H1 (cell line): Measurements from ENCODE around the gene SLC1A3. TPM values are rescaled to one million over a fixed set of nuclear protein-coding genes. Genes with fewer than 3 reads are reported as not detected.

Experiments
- CTCF ChIA-PET: fragments of 300-600 bp; sonication (Branson Sonifier 250); formaldehyde crosslinking; loops from one replicate; lab custom pipeline; 2021; ENCODE audit not compliant: partially characterized antibody; lab: Charles Lee
- POLR2A ChIA-PET: fragments of 300-600 bp; sonication (Branson Sonifier 250); formaldehyde crosslinking; loops from one replicate; lab custom pipeline; 2021; ENCODE audit warnings: inconsistent platforms; ENCODE audit not compliant: partially characterized antibody; lab: Charles Lee
- DNase-seq, 2 experiments: peaks; one replicate each; pipeline versions ENCODE4 v3.0.0 to v3.0.0-alpha.2; 2010 to 2022; ENCODE audit warnings: low spot score in 2 of 2, low read depth in 1 of 2, mixed read lengths in 1 of 2
- FAIRE-seq: peaks from 2 replicates; lab custom pipeline; 2011; peaks lifted over from hg19 to GRCh38; lab: Jason Lieb, UNC
- H2AFZ ChIP-seq: 2 replicates; pipeline ENCODE4 v1.8.1; 2012; ENCODE audit warnings: low read length, inconsistent platforms
- H2AK5ac ChIP-seq: 2 replicates; pipeline ENCODE4 v1.6.1; 2013; ENCODE audit warnings: low read depth, low read length
- H2BK120ac ChIP-seq: replicated peaks from 2 replicates; pipeline ENCODE3; 2013; ENCODE audit warnings: low read depth, low read length, inconsistent platforms
- H2BK12ac ChIP-seq: 2 replicates; pipeline ENCODE4 v1.6.1; 2013; ENCODE audit warnings: low read depth, low read length
- H2BK15ac ChIP-seq: 2 replicates; pipeline ENCODE4 v1.6.1; 2013; ENCODE audit warnings: low read length
- H2BK20ac ChIP-seq: 2 replicates; pipeline ENCODE4 v1.6.1; 2013; ENCODE audit warnings: low read length
- H2BK5ac ChIP-seq: 2 replicates; pipeline ENCODE4 v1.6.1; 2013; ENCODE audit warnings: low read depth, low read length
- H3K14ac ChIP-seq: 2 replicates; pipeline ENCODE4 v1.6.1; 2013; ENCODE audit warnings: inconsistent platforms; ENCODE audit not compliant: insufficient read length
- H3K18ac ChIP-seq: 2 replicates; pipeline ENCODE4 v1.6.1; 2013; ENCODE audit warnings: low read length; ENCODE audit errors: extremely low read depth
- H3K23ac ChIP-seq: 2 replicates; pipeline ENCODE4 v1.6.1; 2013; ENCODE audit warnings: inconsistent platforms; ENCODE audit not compliant: insufficient read length
- H3K23me2 ChIP-seq: 2 replicates; pipeline ENCODE4 v1.6.1; 2013; ENCODE audit warnings: low read depth, low read length
- H3K27ac ChIP-seq: 2 replicates; pipeline ENCODE4 v1.6.1; 2011; ENCODE audit warnings: low read depth, low read length, inconsistent platforms
- H3K27me3 ChIP-seq, 4 experiments: replicated peaks in 1 of 4; 1 replicate in 1 of 4; 2 replicates in 3 of 4; pipeline versions ENCODE4 v1.6.1 to v1.8.1; 2011 to 2013; ENCODE audit warnings: low read length in 3 of 4, mild to moderate bottlenecking in 3 of 4, inconsistent platforms in 2 of 4, mixed read lengths in 2 of 4, moderate library complexity in 1 of 4; ENCODE audit not compliant: control insufficient read depth in 3 of 4, insufficient read depth in 3 of 4; ENCODE audit errors: extremely low read depth in 1 of 4
- H3K36me3 ChIP-seq, 4 experiments: 2 replicates each; pipeline versions ENCODE4 v1.6.1 to v1.8.1; 2011 to 2013; ENCODE audit warnings: mild to moderate bottlenecking in 4 of 4, low read length in 3 of 4, moderate library complexity in 2 of 4, control low read depth in 1 of 4, inconsistent platforms in 1 of 4; ENCODE audit not compliant: insufficient read depth in 4 of 4, control insufficient read depth in 2 of 4
- H3K4ac ChIP-seq: replicated peaks from 2 replicates; pipeline ENCODE3; 2013; ENCODE audit warnings: low read length, low read depth, mixed read lengths, inconsistent platforms; ENCODE audit not compliant: insufficient read length
- H3K4me1 ChIP-seq, 4 experiments: replicated peaks in 1 of 4; 1 replicate in 1 of 4; 2 replicates in 3 of 4; pipeline versions ENCODE4 v1.6.1 to v1.8.1; 2011 to 2013; ENCODE audit warnings: low read length in 3 of 4, inconsistent platforms in 2 of 4, mixed read lengths in 1 of 4; ENCODE audit not compliant: insufficient read depth in 4 of 4, control insufficient read depth in 3 of 4
- H3K4me2 ChIP-seq, 2 experiments: 2 replicates each; pipeline versions ENCODE4 v1.6.1 to v1.8.1; 2011 to 2013; ENCODE audit warnings: low read depth in 2 of 2, low read length in 2 of 2, control low read depth in 1 of 2, inconsistent platforms in 1 of 2, mild to moderate bottlenecking in 1 of 2; ENCODE audit not compliant: insufficient read depth in 1 of 2
- H3K4me3 ChIP-seq, 4 experiments: fragments of 200-600, 300-600 bp in 1 of 4; sonication (generic), shearing (Covaris generic), sonication (Bioruptor Twin) in 1 of 4; 2 replicates each; pipeline versions ENCODE4 v1.5.1 to v1.8.1; 2011 to 2016; ENCODE audit warnings: low read length in 4 of 4, low read depth in 3 of 4, control low read depth in 2 of 4, inconsistent platforms in 2 of 4, mild to moderate bottlenecking in 2 of 4, mixed read lengths in 1 of 4, moderate library complexity in 1 of 4; ENCODE audit not compliant: insufficient read depth in 2 of 4; ENCODE audit errors: extremely low read depth in 1 of 4
- H3K56ac ChIP-seq: replicated peaks from 2 replicates; pipeline ENCODE3; 2013; ENCODE audit warnings: low read depth, mild to moderate bottlenecking, mixed read lengths, low read length, inconsistent platforms; ENCODE audit not compliant: insufficient read length
- H3K79me1 ChIP-seq: 2 replicates; pipeline ENCODE4 v1.6.1; 2013; ENCODE audit warnings: low read depth, low read length, control low read depth
- H3K79me2 ChIP-seq, 2 experiments: 2 replicates each; pipeline versions ENCODE4 v1.6.1 to v1.8.1; 2012 to 2013; ENCODE audit warnings: low read length in 2 of 2, mild to moderate bottlenecking in 2 of 2, inconsistent platforms in 1 of 2; ENCODE audit not compliant: insufficient read depth in 2 of 2, control insufficient read depth in 1 of 2
- H3K9ac ChIP-seq, 4 experiments: replicated peaks in 1 of 4; 1 replicate in 1 of 4; 2 replicates in 3 of 4; pipeline versions ENCODE4 v1.6.1 to v1.8.1; 2011 to 2013; ENCODE audit warnings: low read depth in 3 of 4, low read length in 3 of 4, control low read depth in 2 of 4, mild to moderate bottlenecking in 2 of 4, moderate library complexity in 2 of 4, inconsistent platforms in 1 of 4; ENCODE audit errors: extremely low read depth in 1 of 4
- H3K9me3 ChIP-seq, 2 experiments: 2 replicates each; pipeline versions ENCODE4 v1.6.1 to v1.8.1; 2012 to 2013; ENCODE audit warnings: mild to moderate bottlenecking in 2 of 2, moderate library complexity in 2 of 2, control low read depth in 1 of 2, inconsistent platforms in 1 of 2, low read depth in 1 of 2, low read length in 1 of 2, mixed read lengths in 1 of 2; ENCODE audit not compliant: insufficient read depth in 2 of 2
- H4K20me1 ChIP-seq, 2 experiments: replicated peaks in 1 of 2; 2 replicates each; pipeline versions ENCODE3 to v1.8.1; 2011 to 2013; ENCODE audit warnings: inconsistent platforms in 2 of 2, low read length in 2 of 2, mild to moderate bottlenecking in 1 of 2; ENCODE audit not compliant: insufficient read depth in 2 of 2, control insufficient read depth in 1 of 2
- H4K5ac ChIP-seq: 2 replicates; pipeline ENCODE4 v1.6.1; 2013; ENCODE audit warnings: low read length, low read depth, mixed read lengths, inconsistent platforms; ENCODE audit not compliant: insufficient read length
- H4K8ac ChIP-seq: 2 replicates; pipeline ENCODE4 v1.8.0; 2013; ENCODE audit warnings: mild to moderate bottlenecking, moderate library complexity, low read length, inconsistent platforms; ENCODE audit not compliant: insufficient read depth; ENCODE audit errors: extremely low read depth
- H4K91ac ChIP-seq: replicated peaks from 2 replicates; pipeline ENCODE3; 2013; ENCODE audit warnings: low read length, mixed read lengths, inconsistent platforms; ENCODE audit not compliant: insufficient read length
- RXRA ChIP-seq: IDR thresholded peaks from 2 replicates; pipeline ENCODE4 v1.6.1; 2011; ENCODE audit warnings: low read depth, mild to moderate bottlenecking, low read length, moderate library complexity; ENCODE audit not compliant: insufficient read depth
- WGBS, 2 experiments: shearing (Covaris generic) in 1 of 2; methylation state at CpG; one replicate each; pipeline versions ENCODE4 v1.1.6 to v1.1.7; 2013 to 2015; ENCODE audit warnings: low lambda C conversion rate in 2 of 2, mixed read lengths in 2 of 2, inconsistent platforms in 1 of 2, low coverage in 1 of 2, missing lambda C conversion rate in 1 of 2; ENCODE audit not compliant: insufficient replicate concordance in 2 of 2, insufficient coverage in 1 of 2, insufficient read length in 1 of 2; ENCODE audit errors: extremely low coverage in 1 of 2, missing lambda C conversion rate in 1 of 2; 5-methylcytosine and 5-hydroxymethylcytosine counted together
- polyA plus RNA-seq, 7 experiments: library from polyadenylated mRNA; depleted of rRNA in 3 of 7; stranded (reverse) in 5 of 7; unstranded in 2 of 7; fragments of >200 nt in 5 of 7; fragments of 200-250 nt in 2 of 7; gene quantifications; 1 replicate in 5 of 7; 2 replicates in 1 of 7; 4 replicates in 1 of 7; pipeline versions ENCODE4 v1.2.1 to v1.2.3, GENCODE V29; 2011 to 2013; ENCODE audit warnings: missing spikeins in 2 of 7, mixed read lengths in 2 of 7
- total RNA-seq: library from RNA; stranded (reverse); fragmentation: NEBNext Ultra II Directional; extraction: Animal tissue kit (Norgen Biotek cat#: 25700); gene quantifications from 2 replicates; pipeline ENCODE4 v1.2.1, GENCODE V29; 2021
- TF ChIP-seq, protein P1 (sequence below): IDR thresholded peaks from 2 replicates; pipeline ENCODE4 v1.6.1; 2012; ENCODE audit warnings: inconsistent platforms

The SLC1A3 gene
- total and polyA plus RNA-seq, 2 of the 8 experiments (the other 6 are each of a cell fraction or from before 2014, with no cell fraction given) = 26.7 to 35.3 TPM

DNA sequence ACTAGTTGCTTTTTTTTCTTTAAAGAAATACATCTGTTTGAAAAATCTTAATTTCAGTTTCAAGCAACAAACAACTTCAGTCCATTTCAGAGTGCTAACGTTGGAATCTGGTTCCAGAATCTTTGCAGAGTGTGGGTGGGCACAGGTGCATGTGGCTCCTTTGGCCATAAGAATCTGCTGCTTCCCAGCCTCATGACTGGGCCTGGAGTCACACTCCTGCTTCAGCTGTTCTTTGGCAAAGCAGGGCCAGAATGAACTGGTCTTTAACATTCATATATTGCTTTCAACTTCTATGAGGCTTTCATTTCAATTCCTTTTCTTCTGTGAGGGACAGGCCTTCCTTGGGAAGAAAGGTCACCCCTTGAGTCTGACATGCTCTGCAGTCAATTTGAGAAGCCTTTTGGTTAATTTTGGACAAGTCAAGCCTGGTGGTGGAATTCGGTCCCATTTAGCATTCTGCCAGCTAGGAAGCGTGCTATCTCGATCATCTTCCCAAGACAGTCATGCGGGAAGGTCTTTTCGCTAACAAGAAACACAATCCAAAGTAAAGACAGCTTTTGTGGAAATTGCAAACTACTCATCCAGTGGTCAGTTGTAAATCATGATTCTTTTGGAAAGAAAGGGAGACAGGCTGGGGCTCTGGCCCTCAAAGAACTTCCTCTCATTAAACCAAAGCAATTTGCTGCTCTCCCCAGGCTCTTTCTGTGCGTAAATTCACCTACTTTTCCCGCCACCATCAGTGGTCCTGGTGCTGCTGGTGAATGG, 55.2 kb downstream of the SLC1A3 start:
- no peak overlapping the region for H3K4me2 ChIP-seq
- H2AK5ac ChIP-seq = no peak overlapping the region
- no peak overlapping the region for H4K91ac ChIP-seq
- H3K4ac ChIP-seq = no peak overlapping the region
- no peak overlapping the region for H3K27ac ChIP-seq
- no peak overlapping the region for H2BK5ac ChIP-seq
- no peaks in the 10 kb centered on the region for H3K36me3 ChIP-seq
- 91% methylated on average over 8 of the region's 8 CpGs; no CpG with 5 or more reads in 1 of the 2 experiments for WGBS, 2 experiments
- H3K23me2 ChIP-seq = no peaks in the 10 kb centered on the region
- peaks cover 0 to 4% (median 0%) of the 10 kb centered on the region in 4 experiments; a peak in 2 of 7 replicates for H3K4me1 ChIP-seq
- FAIRE-seq (no peak), DNase-seq (no peak)
- H3K18ac ChIP-seq = no peak overlapping the region
- H3K14ac ChIP-seq = no peak overlapping the region
- H4K20me1 ChIP-seq = no peaks in the 10 kb centered on the region
- H4K5ac ChIP-seq = no peak overlapping the region
- ChIA-PET CTCF (interaction anchor here (0.7 to 2.1 kb wide), 6 partner anchors 8 to 248 kb away, joined by 3 to 7 read pairs (median 4); no protein-coding TSS in a partner anchor), POLR2A (interaction anchor here (1.6 kb wide), 1 partner anchor 16 kb away, joined by 3 read pairs; no protein-coding TSS in a partner anchor)
- no peak overlapping the region; the same call in 1 of the 2 replicates for H2BK20ac ChIP-seq
- no peak overlapping the region for H2AFZ ChIP-seq
- H3K23ac ChIP-seq = no peak overlapping the region
- no peaks in the 10 kb centered on the region for H3K79me2 ChIP-seq
- no peak overlapping the region for H2BK15ac ChIP-seq
- no peak overlapping the region for H3K9ac ChIP-seq
- no peaks in the 10 kb centered on the region for H3K27me3 ChIP-seq
- H3K56ac ChIP-seq = no peak overlapping the region
- H2BK12ac ChIP-seq = no peak overlapping the region
- no peak overlapping the region for H4K8ac ChIP-seq
- H3K9me3 ChIP-seq = no peaks in the 10 kb centered on the region
- TF ChIP-seq, protein P1, sequence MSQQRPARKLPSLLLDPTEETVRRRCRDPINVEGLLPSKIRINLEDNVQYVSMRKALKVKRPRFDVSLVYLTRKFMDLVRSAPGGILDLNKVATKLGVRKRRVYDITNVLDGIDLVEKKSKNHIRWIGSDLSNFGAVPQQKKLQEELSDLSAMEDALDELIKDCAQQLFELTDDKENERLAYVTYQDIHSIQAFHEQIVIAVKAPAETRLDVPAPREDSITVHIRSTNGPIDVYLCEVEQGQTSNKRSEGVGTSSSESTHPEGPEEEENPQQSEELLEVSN = peak; percentile 21; the same call in 1 of the 2 replicates
- no peak for TF ChIP-seq RXRA
- H3K4me3 ChIP-seq = no peak overlapping the region
- no peak overlapping the region for H2BK120ac ChIP-seq
- no peaks in the 10 kb centered on the region for H3K79me1 ChIP-seq
